ENCODE measurements around the gene UPF1.

DNA sequence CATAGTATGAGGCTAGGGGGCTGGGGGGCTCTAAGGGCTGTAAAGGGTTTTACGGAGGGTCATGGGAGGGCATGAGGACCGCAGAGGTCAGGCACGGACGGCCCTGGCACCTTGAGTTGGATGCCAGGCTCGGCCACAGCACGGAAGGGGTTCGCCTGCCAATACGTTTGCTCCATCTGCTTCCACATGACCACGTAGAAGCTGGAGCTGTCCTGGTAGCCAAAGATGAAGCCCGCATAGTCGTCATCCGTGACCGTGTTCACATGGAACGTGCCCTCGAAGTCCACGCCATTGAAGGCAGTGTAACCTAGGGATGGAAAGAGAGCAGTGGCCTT lies 47.0 kb upstream of the UPF1 start:
- TF ChIP-seq, protein P1, sequence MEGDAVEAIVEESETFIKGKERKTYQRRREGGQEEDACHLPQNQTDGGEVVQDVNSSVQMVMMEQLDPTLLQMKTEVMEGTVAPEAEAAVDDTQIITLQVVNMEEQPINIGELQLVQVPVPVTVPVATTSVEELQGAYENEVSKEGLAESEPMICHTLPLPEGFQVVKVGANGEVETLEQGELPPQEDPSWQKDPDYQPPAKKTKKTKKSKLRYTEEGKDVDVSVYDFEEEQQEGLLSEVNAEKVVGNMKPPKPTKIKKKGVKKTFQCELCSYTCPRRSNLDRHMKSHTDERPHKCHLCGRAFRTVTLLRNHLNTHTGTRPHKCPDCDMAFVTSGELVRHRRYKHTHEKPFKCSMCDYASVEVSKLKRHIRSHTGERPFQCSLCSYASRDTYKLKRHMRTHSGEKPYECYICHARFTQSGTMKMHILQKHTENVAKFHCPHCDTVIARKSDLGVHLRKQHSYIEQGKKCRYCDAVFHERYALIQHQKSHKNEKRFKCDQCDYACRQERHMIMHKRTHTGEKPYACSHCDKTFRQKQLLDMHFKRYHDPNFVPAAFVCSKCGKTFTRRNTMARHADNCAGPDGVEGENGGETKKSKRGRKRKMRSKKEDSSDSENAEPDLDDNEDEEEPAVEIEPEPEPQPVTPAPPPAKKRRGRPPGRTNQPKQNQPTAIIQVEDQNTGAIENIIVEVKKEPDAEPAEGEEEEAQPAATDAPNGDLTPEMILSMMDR (IDR thresholded peaks at IDR 0.05) = no peak
- TF ChIP-seq, protein P2, sequence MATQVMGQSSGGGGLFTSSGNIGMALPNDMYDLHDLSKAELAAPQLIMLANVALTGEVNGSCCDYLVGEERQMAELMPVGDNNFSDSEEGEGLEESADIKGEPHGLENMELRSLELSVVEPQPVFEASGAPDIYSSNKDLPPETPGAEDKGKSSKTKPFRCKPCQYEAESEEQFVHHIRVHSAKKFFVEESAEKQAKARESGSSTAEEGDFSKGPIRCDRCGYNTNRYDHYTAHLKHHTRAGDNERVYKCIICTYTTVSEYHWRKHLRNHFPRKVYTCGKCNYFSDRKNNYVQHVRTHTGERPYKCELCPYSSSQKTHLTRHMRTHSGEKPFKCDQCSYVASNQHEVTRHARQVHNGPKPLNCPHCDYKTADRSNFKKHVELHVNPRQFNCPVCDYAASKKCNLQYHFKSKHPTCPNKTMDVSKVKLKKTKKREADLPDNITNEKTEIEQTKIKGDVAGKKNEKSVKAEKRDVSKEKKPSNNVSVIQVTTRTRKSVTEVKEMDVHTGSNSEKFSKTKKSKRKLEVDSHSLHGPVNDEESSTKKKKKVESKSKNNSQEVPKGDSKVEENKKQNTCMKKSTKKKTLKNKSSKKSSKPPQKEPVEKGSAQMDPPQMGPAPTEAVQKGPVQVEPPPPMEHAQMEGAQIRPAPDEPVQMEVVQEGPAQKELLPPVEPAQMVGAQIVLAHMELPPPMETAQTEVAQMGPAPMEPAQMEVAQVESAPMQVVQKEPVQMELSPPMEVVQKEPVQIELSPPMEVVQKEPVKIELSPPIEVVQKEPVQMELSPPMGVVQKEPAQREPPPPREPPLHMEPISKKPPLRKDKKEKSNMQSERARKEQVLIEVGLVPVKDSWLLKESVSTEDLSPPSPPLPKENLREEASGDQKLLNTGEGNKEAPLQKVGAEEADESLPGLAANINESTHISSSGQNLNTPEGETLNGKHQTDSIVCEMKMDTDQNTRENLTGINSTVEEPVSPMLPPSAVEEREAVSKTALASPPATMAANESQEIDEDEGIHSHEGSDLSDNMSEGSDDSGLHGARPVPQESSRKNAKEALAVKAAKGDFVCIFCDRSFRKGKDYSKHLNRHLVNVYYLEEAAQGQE (IDR thresholded peaks at IDR 0.05; ENCODE audit: low read depth, low read length) = no peak
- TF ChIP-seq JUND (IDR thresholded peaks at IDR 0.05) = no peak
- TF ChIP-seq, protein P3, sequence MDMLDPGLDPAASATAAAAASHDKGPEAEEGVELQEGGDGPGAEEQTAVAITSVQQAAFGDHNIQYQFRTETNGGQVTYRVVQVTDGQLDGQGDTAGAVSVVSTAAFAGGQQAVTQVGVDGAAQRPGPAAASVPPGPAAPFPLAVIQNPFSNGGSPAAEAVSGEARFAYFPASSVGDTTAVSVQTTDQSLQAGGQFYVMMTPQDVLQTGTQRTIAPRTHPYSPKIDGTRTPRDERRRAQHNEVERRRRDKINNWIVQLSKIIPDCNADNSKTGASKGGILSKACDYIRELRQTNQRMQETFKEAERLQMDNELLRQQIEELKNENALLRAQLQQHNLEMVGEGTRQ (IDR thresholded peaks at IDR 0.05; ENCODE audit: borderline replicate concordance, low read depth, low read length) = no peak
- no peak for TF ChIP-seq EP300 (IDR thresholded peaks at IDR 0.05; ENCODE audit: borderline replicate concordance in 1 of 2, low read depth in 1 of 2, low read length in 1 of 2)
- TF ChIP-seq GABPA (IDR thresholded peaks at IDR 0.05; ENCODE audit: low read depth) = no peak
- TF ChIP-seq ELF1 (IDR thresholded peaks at IDR 0.05) = no peak
- no peak for TF ChIP-seq YY1 (IDR thresholded peaks at IDR 0.05; ENCODE audit: low read depth)
- TF ChIP-seq, protein P4, sequence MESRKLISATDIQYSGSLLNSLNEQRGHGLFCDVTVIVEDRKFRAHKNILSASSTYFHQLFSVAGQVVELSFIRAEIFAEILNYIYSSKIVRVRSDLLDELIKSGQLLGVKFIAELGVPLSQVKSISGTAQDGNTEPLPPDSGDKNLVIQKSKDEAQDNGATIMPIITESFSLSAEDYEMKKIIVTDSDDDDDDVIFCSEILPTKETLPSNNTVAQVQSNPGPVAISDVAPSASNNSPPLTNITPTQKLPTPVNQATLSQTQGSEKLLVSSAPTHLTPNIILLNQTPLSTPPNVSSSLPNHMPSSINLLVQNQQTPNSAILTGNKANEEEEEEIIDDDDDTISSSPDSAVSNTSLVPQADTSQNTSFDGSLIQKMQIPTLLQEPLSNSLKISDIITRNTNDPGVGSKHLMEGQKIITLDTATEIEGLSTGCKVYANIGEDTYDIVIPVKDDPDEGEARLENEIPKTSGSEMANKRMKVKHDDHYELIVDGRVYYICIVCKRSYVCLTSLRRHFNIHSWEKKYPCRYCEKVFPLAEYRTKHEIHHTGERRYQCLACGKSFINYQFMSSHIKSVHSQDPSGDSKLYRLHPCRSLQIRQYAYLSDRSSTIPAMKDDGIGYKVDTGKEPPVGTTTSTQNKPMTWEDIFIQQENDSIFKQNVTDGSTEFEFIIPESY (IDR thresholded peaks at IDR 0.05; ENCODE audit: borderline replicate concordance, low read depth) = no peak
- no peak for TF ChIP-seq RAD21 (IDR thresholded peaks at IDR 0.05; ENCODE audit: low read length)
- no peak for TF ChIP-seq EZH2phosphoT487 (IDR thresholded peaks at IDR 0.05; ENCODE audit: borderline replicate concordance, low read depth)
- no peak for TF ChIP-seq SIN3A (IDR thresholded peaks at IDR 0.05; ENCODE audit: borderline replicate concordance, low read depth, low read length)
- no peak for TF ChIP-seq POLR2AphosphoS5 (IDR thresholded peaks at IDR 0.05; ENCODE audit: low read depth, low read length)

All from SK-N-SH (cell line).